Measurements from ENCODE around the gene CTNNA3.

CTNNA3 gene

DNA sequence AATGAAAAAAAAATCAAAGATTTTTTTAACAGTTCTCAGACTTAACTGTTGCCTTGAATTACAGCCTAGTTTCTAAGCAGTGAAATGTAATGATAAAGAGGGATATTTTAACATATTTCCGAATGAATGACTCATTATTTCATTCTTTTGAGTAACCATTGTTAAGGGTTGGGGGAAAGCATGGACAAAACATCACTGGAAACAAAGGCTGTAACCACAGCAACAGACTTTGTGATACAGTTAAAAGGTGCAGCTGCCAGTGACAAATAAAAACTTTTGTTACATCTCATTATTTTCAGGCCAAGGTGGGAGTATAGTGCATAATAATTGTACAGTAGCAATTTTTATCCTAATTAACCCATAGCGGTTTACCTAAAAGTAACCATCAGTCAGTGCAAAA, 597.5 kb downstream of the CTNNA3 start:
- DNase-seq, result no peak

- no peak for DNase-seq
These were observed 600.5 kb downstream of the CTNNA3 start for GRCh38 chr10:67095531-67095930.

- DNase-seq, result no peak
These were observed 608.0 kb downstream of the CTNNA3 start for GRCh38 chr10:67088036-67088435.

DNA sequence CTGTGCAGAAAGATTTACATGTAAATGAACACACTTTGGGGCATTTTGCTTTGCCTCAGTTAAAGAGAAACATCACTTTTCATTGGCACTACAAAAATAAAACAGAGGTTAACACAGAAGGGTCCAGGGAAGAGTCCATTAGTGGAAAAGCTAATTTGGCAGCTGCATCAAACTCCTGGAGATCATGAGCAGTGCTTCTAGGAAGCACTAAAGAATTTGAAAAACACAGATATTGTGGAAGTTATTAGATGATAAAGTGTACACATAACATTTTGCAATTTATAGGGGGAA, 608.9 kb downstream of the CTNNA3 start:
- DNase-seq, result no peak

GRCh38 chr10:67086327-67087134, 609.5 kb downstream of the CTNNA3 start:
- no peak for DNase-seq

GRCh38 chr10:67079126-67079525, 616.9 kb downstream of the CTNNA3 start:
- DNase-seq, result no peak

DNA sequence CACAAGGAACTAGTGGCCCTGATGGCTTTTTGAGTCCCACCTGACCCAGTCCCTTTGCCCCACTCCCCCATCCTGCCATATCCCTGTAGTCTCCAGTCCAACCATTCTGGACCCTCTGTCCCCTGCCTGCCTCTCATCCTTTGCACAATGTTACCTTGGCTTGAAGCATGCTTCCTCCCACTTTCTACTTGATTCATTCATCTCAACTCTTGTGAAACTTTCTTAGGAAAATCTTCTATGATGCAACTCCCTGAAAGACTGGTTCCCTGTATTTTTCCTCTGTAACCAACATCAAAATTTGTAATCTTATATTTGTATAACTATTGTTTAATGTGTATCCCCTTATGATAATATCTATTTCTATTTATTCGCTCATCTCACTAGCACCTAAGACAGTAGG, 618.6 kb downstream of the CTNNA3 start:
- DNase-seq, result no peak

DNA sequence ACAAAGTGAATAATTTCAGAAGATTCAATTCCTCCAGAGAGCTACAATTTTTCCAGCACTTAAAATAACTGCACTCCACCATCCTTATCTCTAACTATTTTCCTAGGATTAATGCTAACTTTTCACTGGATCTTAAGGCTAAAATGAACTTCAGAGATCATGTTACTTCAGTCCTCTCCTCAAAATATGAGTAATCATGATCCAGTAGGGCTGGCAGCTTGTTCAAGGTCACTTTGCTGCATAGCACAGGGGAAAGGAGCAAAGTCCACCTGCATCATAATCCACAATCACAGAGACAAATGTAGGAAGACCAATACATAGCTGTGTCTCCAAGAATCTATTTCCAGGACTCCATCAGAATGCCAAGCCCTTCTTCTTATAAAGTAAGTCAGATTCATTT, 619.9 kb downstream of the CTNNA3 start:
- no peak for DNase-seq

DNA sequence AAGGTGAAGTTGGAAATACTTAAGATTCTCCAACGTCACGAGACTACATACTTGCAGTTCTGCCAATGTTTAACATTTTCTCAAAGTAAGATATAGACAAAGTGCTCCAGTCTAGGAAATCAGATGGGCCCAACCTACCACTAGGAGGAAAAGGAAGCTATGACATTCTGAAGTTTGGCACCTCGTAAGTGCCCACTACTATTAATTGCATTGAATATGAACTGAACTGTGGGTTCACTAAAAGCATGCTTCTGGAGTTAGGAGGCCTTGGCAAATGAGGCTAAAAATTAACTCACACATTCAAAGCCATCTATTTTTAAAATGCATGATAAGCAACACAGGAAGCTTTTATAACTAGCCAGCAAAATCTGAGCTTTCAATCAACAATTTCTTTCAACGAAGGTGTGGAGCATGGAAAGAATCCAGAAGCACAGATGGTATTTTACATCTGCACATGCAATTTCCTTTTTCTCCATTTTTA, 620.5 kb downstream of the CTNNA3 start:
- DNase-seq, result no peak

GRCh38 chr10:67072654-67073053, 623.3 kb downstream of the CTNNA3 start:
- no peak for DNase-seq

GRCh38 chr10:67050415-67050814, 645.6 kb downstream of the CTNNA3 start:
- no peak for DNase-seq

DNA sequence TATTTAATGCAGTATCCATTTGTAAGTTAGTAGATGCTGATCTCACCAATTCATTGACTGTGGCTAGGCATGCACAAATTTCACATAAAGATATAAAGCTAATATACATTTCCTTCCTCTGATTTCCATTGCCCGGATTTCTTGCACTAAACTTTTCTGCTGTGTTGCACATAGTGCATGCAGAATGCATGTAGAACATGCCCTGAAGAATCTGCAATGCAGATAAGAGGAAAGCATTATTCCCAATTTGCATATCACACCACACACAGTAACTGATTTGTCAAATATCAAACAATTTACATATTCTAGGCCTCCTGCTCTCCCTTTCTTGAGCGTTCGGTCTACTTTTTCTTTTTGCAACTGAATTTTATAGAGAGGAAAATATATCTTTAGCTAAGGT, 646.0 kb downstream of the CTNNA3 start:
- DNase-seq, result no peak

DNA sequence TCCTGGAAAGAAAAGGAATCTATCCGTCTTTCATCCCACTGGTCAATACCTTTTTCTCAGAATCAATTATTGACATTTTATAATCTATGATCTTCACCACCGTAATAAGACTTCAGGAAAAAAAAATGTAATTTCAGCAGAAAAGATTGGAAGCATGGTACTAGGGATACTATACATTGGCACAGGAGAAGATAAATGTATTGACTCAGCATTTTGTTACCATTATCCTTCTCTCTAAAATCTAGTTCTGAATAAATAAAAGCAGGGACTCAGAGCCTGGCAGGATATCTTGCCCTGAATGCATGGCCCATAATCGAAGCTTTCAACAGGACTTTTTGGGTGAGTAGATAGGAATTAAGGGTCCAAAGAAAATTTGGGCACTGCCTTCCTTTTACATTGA, 649.5 kb downstream of the CTNNA3 start:
- DNase-seq, result no peak

DNA sequence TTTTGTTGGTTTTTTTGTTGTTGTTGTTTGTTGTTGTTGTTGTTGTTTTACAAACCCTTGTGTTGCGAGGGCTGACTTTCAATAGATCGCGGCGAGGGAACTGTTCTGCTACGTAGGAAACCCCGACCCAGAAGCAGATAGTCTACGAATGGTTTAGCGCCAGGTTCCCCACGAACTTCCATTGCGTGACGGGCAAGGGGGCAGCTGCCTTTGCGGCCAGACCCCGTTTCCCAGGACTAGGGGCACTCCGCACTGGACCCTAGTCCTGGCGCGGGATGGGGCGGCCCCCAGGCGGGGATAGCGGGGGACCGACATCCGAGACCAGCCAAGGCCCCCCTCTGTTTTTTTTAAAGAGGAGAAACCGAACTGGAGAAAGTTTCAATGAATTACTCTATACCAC, 650.6 kb downstream of the CTNNA3 start:
- no peak for DNase-seq

DNA sequence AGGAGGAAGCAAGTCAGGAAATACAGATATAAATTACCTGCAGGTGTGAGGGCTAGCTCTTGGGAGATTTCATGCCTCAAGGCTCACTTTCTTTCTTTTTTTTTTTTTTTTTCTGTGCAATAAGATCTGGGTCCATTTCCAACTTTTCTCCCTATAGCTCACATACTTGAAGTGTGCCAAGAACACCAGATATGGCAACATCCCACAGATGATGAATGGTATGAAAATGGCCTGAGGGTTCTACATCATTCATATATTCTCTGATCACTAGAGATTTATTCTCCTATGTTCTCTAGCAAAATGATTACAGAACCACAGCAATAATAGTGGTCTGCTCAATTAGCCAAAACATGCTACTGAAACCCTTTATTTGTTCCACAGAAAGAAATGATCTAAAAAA, 653.0 kb downstream of the CTNNA3 start:
- no peak for DNase-seq

- no peak for DNase-seq
These were observed 659.2 kb downstream of the CTNNA3 start for GRCh38 chr10:67036808-67037207.

DNA sequence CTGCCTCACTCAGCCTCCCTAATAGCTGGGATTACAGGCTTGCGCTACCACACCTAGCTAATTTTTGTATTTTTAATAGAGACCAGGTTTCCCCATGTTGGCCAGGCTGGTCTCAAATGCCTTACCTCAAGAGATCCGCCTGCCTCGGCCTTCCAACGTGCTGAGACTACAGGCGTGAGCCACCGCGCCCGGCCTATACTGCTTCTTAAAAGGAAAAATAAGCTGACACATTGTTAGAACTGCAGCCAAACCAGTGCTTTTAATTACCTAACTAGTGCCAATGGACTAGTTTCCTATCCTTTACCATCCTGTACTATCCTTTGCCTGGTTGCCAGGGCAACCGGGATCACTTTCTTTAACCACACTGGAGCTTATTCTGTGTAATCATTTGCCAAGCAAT, 662.1 kb downstream of the CTNNA3 start:
- no peak for DNase-seq

GRCh38 chr10:67022099-67022498, 673.9 kb downstream of the CTNNA3 start:
- no peak for DNase-seq

GRCh38 chr10:67017218-67017617, 678.8 kb downstream of the CTNNA3 start:
- DNase-seq, result no peak

- no peak for DNase-seq
These were observed 680.8 kb downstream of the CTNNA3 start for GRCh38 chr10:67015225-67015624.

DNA sequence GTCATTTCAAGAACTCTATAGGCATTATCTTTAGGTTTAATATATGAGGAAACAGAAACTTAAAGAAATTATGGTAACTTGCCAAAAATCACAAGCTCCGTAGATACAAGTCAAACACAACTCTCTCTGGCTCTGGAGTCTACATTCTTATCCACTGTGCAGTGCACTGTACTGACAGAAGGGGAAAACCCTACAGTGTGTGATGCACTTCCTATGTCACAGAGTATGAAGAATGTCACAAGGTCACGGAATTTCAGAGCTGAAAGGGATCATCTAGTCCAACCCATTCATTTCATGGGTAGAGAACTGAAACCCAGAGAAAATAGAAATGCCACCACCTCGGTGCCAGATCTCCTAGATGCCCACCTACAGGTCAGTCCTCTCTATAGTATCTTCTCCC, 684.0 kb downstream of the CTNNA3 start:
- DNase-seq, result no peak

- DNase-seq, result no peak
These were observed 684.5 kb downstream of the CTNNA3 start for GRCh38 chr10:67011480-67011879.

GRCh38 chr10:67005981-67006380, 690.0 kb downstream of the CTNNA3 start:
- no peak for DNase-seq

DNA sequence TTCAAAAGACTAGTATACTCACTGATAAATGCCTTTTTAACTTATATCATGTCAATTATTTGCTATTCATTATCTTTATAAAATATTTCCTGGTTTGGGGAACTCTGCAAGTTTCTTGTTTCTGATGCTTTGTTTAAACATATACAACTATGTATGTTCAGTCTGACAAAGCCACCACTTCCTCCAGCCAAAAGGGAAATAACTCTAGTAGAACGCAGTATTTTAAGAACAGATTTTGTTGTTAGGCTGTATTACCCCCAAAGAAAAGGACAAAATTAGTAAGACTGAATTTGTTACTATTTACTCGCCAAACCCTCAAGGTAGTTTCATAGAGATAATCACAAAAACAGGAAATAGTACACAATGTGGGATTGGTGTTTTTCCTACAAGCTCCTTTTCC, 691.3 kb downstream of the CTNNA3 start:
- DNase-seq, result no peak

Data from femur (tissue), 1 donor.